ENCODE measurements around the gene BEGAIN.

Gene BEGAIN

GRCh38 chr14:100618763-100619320, 31.6 kb upstream of the BEGAIN start:
- Histone ChIP-seq H2BK5ac (ENCODE audit: low read length) (no peak overlapping the region), H3K9ac (ENCODE audit: low read depth, low read length, poor library complexity) (no peak overlapping the region), H2BK15ac (ENCODE audit: low read length) (no peak overlapping the region), H3K4me2 (ENCODE audit: insufficient read depth, low read length, poor library complexity, severe bottlenecking) (no peak overlapping the region), H3K27ac (replicated peaks; ENCODE audit: low read length) (no peak overlapping the region), H3K4me3 (ENCODE audit: low read length in 2 of 2) (no peak overlapping the region), H4K8ac (ENCODE audit: low read depth, low read length) (no peak overlapping the region), H3K36me3 (replicated peaks in 1 of 2; ENCODE audit: control insufficient read depth in 2 of 2, insufficient read depth in 2 of 2, low read length in 2 of 2) (no peaks in the 10 kb centered on the region), H4K91ac (ENCODE audit: low read depth, low read length, poor library complexity) (no peak overlapping the region), H3K4ac (ENCODE audit: low read length) (no peak overlapping the region), H3K27me3 (ENCODE audit: control insufficient read depth in 3 of 3, insufficient read depth in 3 of 3, low read depth in 1 of 3, low read length in 3 of 3) (peaks cover 0 to 28% (median 0%) of the 10 kb centered on the region in 3 experiments), H3K79me1 (ENCODE audit: low read depth, low read length) (no peaks in the 10 kb centered on the region), H3K4me1 (ENCODE audit: control insufficient read depth in 2 of 2, insufficient read depth in 1 of 2, low read depth in 1 of 2, low read length in 2 of 2) (peaks cover 0 to 7% of the 10 kb centered on the region in 2 donors), H2AFZ (ENCODE audit: low read length) (no peak overlapping the region), H2BK12ac (ENCODE audit: low read length) (no peak overlapping the region), H3K23ac (ENCODE audit: low read depth, low read length, poor library complexity) (no peak overlapping the region), H2AK5ac (ENCODE audit: low read depth, low read length) (no peak overlapping the region), H3K18ac (ENCODE audit: low read length) (no peak overlapping the region), H3K14ac (ENCODE audit: low read length) (no peak overlapping the region), H3K9me3 (replicated peaks in 1 of 2; ENCODE audit: control insufficient read depth in 2 of 2, insufficient read depth in 1 of 2, low read depth in 1 of 2, low read length in 2 of 2) (no peaks in the 10 kb centered on the region), H2BK120ac (ENCODE audit: low read depth, low read length) (no peak overlapping the region)
- WGBS, 2 donors (ENCODE audit: extremely low coverage in 2 of 2, insufficient read length in 2 of 2, insufficient replicate concordance in 1 of 2): no CpG with 5 or more reads among the region's 10 CpGs
- no peak for DNase-seq (ENCODE audit: low spot score)

DNA sequence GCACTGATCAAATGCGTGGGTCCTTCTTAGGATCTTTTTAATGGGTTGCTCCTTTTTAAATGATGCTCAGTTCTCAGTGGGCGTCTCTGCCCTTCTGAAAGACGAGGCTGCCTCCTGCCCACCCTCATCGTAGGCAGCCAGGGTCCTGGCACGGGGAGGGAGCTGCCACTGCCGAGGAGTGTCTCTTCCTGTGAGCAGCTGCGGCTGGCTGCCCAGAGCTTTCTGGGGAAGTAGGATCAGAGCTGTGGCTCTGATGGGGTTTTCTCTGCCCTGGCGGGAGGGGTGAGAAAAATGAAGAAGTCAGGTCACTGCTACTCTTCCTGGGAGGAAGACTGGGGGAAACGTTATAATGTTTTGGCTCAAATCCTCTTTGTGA, 31.1 kb upstream of the BEGAIN start:
- no peak overlapping the region for H4K91ac ChIP-seq (ENCODE audit: low read depth, low read length, poor library complexity)
- H3K27me3 ChIP-seq (ENCODE audit: control insufficient read depth in 3 of 3, insufficient read depth in 3 of 3, low read depth in 1 of 3, low read length in 3 of 3): peaks cover 0 to 28% (median 0%) of the 10 kb centered on the region in 3 experiments
- H3K79me1 ChIP-seq (ENCODE audit: low read depth, low read length): no peaks in the 10 kb centered on the region
- H3K4me1 ChIP-seq (ENCODE audit: control insufficient read depth in 2 of 2, insufficient read depth in 1 of 2, low read depth in 1 of 2, low read length in 2 of 2): peaks cover 0 to 7% of the 10 kb centered on the region in 2 donors
- no peak for DNase-seq (ENCODE audit: low spot score)
- no peak overlapping the region for H2BK12ac ChIP-seq (ENCODE audit: low read length)
- WGBS, 2 donors (ENCODE audit: extremely low coverage in 2 of 2, insufficient read length in 2 of 2, insufficient replicate concordance in 1 of 2): no CpG with 5 or more reads among the region's 9 CpGs
- peak overlapping the region; percentile 22 for H2AK5ac ChIP-seq (ENCODE audit: low read depth, low read length)
- H3K27ac ChIP-seq (replicated peaks; ENCODE audit: low read length): no peak overlapping the region
- no peaks in the 10 kb centered on the region for H3K36me3 ChIP-seq (replicated peaks in 1 of 2; ENCODE audit: control insufficient read depth in 2 of 2, insufficient read depth in 2 of 2, low read length in 2 of 2)
- no peaks in the 10 kb centered on the region for H3K9me3 ChIP-seq (replicated peaks in 1 of 2; ENCODE audit: control insufficient read depth in 2 of 2, insufficient read depth in 1 of 2, low read depth in 1 of 2, low read length in 2 of 2)
- no peak overlapping the region for H3K4me2 ChIP-seq (ENCODE audit: insufficient read depth, low read length, poor library complexity, severe bottlenecking)
- no peak overlapping the region for H3K4ac ChIP-seq (ENCODE audit: low read length)
- peak overlapping the region; percentile 48 for H3K18ac ChIP-seq (ENCODE audit: low read length)
- H4K8ac ChIP-seq (ENCODE audit: low read depth, low read length): no peak overlapping the region
- H2AFZ ChIP-seq (ENCODE audit: low read length): no peak overlapping the region
- no peak overlapping the region for H2BK5ac ChIP-seq (ENCODE audit: low read length)
- H3K23ac ChIP-seq (ENCODE audit: low read depth, low read length, poor library complexity): no peak overlapping the region
- H3K14ac ChIP-seq (ENCODE audit: low read length): no peak overlapping the region
- no peak overlapping the region for H2BK15ac ChIP-seq (ENCODE audit: low read length)
- no peak overlapping the region for H3K4me3 ChIP-seq (ENCODE audit: low read length in 2 of 2)
- peak overlapping the region; percentile 45 for H3K9ac ChIP-seq (ENCODE audit: low read depth, low read length, poor library complexity)
- H2BK120ac ChIP-seq (ENCODE audit: low read depth, low read length): no peak overlapping the region

- Histone ChIP-seq H3K23ac (ENCODE audit: low read depth, low read length, poor library complexity) (no peak overlapping the region), H2BK120ac (ENCODE audit: low read depth, low read length) (no peak overlapping the region), H2AK5ac (ENCODE audit: low read depth, low read length) (peak overlapping the region; percentile 22), H4K91ac (ENCODE audit: low read depth, low read length, poor library complexity) (no peak overlapping the region), H3K4me2 (ENCODE audit: insufficient read depth, low read length, poor library complexity, severe bottlenecking) (no peak overlapping the region), H3K27ac (replicated peaks; ENCODE audit: low read length) (no peak overlapping the region), H2BK5ac (ENCODE audit: low read length) (no peak overlapping the region), H3K27me3 (ENCODE audit: control insufficient read depth in 3 of 3, insufficient read depth in 3 of 3, low read depth in 1 of 3, low read length in 3 of 3) (peaks cover 0 to 28% (median 0%) of the 10 kb centered on the region in 3 experiments), H2BK15ac (ENCODE audit: low read length) (no peak overlapping the region), H2BK12ac (ENCODE audit: low read length) (peak overlapping the region; percentile 26), H3K4ac (ENCODE audit: low read length) (no peak overlapping the region), H3K36me3 (replicated peaks in 1 of 2; ENCODE audit: control insufficient read depth in 2 of 2, insufficient read depth in 2 of 2, low read length in 2 of 2) (no peaks in the 10 kb centered on the region), H3K79me1 (ENCODE audit: low read depth, low read length) (no peaks in the 10 kb centered on the region), H3K18ac (ENCODE audit: low read length) (peak overlapping the region; percentile 81), H3K4me3 (ENCODE audit: low read length in 2 of 2) (no peak overlapping the region), H3K9me3 (replicated peaks in 1 of 2; ENCODE audit: control insufficient read depth in 2 of 2, insufficient read depth in 1 of 2, low read depth in 1 of 2, low read length in 2 of 2) (no peaks in the 10 kb centered on the region), H3K9ac (ENCODE audit: low read depth, low read length, poor library complexity) (no peak overlapping the region), H4K8ac (ENCODE audit: low read depth, low read length) (no peak overlapping the region), H2AFZ (ENCODE audit: low read length) (no peak overlapping the region), H3K14ac (ENCODE audit: low read length) (no peak overlapping the region), H3K4me1 (ENCODE audit: control insufficient read depth in 2 of 2, insufficient read depth in 1 of 2, low read depth in 1 of 2, low read length in 2 of 2) (peaks cover 0 to 7% of the 10 kb centered on the region in 2 donors)
- no peak for DNase-seq (ENCODE audit: low spot score)
- no CpG with 5 or more reads among the region's 20 CpGs for WGBS, 2 donors (ENCODE audit: extremely low coverage in 2 of 2, insufficient read length in 2 of 2, insufficient replicate concordance in 1 of 2)
Observed at GRCh38 chr14:100617410-100618317, 30.4 kb upstream of the BEGAIN start.

DNA sequence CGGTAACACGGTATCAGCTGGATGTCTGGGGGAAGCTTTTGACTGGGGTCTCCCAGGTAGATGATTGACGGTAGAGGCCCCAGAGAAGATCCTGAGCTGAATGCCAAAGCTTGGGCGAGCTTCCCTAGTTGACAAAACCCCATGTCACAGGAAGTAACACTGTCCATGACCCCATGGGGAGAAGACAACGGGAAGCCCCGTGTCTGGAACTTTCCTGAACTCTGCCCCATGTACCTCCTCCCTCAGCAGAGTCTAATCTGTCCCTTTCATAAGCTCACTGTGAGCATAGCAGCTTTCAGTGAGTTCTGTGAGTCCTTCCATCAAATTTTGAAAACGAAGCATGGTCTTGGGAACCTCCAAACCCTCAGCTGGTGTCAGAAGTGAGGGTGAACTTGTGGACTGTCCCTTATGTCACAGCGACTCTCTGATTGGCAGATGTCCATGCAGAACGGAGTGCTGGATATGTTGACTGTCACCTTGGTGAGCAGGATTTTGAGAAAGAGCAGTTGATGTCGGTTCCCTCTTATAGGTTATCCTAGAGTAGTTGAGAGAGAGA, 29.7 kb upstream of the BEGAIN start:
- peaks cover 0 to 28% (median 0%) of the 10 kb centered on the region in 3 experiments for H3K27me3 ChIP-seq (ENCODE audit: control insufficient read depth in 3 of 3, insufficient read depth in 3 of 3, low read depth in 1 of 3, low read length in 3 of 3)
- H3K79me1 ChIP-seq (ENCODE audit: low read depth, low read length): no peaks in the 10 kb centered on the region
- no peak overlapping the region for H2BK12ac ChIP-seq (ENCODE audit: low read length)
- no peak overlapping the region for H2AFZ ChIP-seq (ENCODE audit: low read length)
- DNase-seq (ENCODE audit: low spot score): no peak
- no CpG with 5 or more reads among the region's 10 CpGs for WGBS, 2 donors (ENCODE audit: extremely low coverage in 2 of 2, insufficient read length in 2 of 2, insufficient replicate concordance in 1 of 2)
- no peak overlapping the region for H4K8ac ChIP-seq (ENCODE audit: low read depth, low read length)
- H3K4ac ChIP-seq (ENCODE audit: low read length): no peak overlapping the region
- H2BK120ac ChIP-seq (ENCODE audit: low read depth, low read length): no peak overlapping the region
- peak overlapping the region; percentile 23 for H2AK5ac ChIP-seq (ENCODE audit: low read depth, low read length)
- H2BK15ac ChIP-seq (ENCODE audit: low read length): no peak overlapping the region
- no peaks in the 10 kb centered on the region for H3K36me3 ChIP-seq (replicated peaks in 1 of 2; ENCODE audit: control insufficient read depth in 2 of 2, insufficient read depth in 2 of 2, low read length in 2 of 2)
- no peak overlapping the region for H3K9ac ChIP-seq (ENCODE audit: low read depth, low read length, poor library complexity)
- no peak overlapping the region for H3K23ac ChIP-seq (ENCODE audit: low read depth, low read length, poor library complexity)
- no peak overlapping the region for H3K4me2 ChIP-seq (ENCODE audit: insufficient read depth, low read length, poor library complexity, severe bottlenecking)
- no peak overlapping the region for H3K18ac ChIP-seq (ENCODE audit: low read length)
- H3K14ac ChIP-seq (ENCODE audit: low read length): no peak overlapping the region
- H3K4me1 ChIP-seq (ENCODE audit: control insufficient read depth in 2 of 2, insufficient read depth in 1 of 2, low read depth in 1 of 2, low read length in 2 of 2): peaks cover 0 to 4% of the 10 kb centered on the region in 2 donors
- H2BK5ac ChIP-seq (ENCODE audit: low read length): no peak overlapping the region
- H4K91ac ChIP-seq (ENCODE audit: low read depth, low read length, poor library complexity): no peak overlapping the region
- H3K9me3 ChIP-seq (replicated peaks in 1 of 2; ENCODE audit: control insufficient read depth in 2 of 2, insufficient read depth in 1 of 2, low read depth in 1 of 2, low read length in 2 of 2): no peaks in the 10 kb centered on the region
- H3K27ac ChIP-seq (replicated peaks; ENCODE audit: low read length): no peak overlapping the region
- no peak overlapping the region for H3K4me3 ChIP-seq (ENCODE audit: low read length in 2 of 2)

Data from neuronal stem cell (in vitro differentiated cells).